GM19372 (cell line): ENCODE data around the gene ZNF280A.

Source experiments
- ATAC-seq: cut with Tn5 transposase; IDR thresholded peaks from one replicate; pipeline ENCODE4 v1.9.1; 2021; ENCODE audit warnings: mild to moderate bottlenecking, low read depth, moderate library complexity; ENCODE audit not compliant: unreplicated experiment

ZNF280A gene

DNA sequence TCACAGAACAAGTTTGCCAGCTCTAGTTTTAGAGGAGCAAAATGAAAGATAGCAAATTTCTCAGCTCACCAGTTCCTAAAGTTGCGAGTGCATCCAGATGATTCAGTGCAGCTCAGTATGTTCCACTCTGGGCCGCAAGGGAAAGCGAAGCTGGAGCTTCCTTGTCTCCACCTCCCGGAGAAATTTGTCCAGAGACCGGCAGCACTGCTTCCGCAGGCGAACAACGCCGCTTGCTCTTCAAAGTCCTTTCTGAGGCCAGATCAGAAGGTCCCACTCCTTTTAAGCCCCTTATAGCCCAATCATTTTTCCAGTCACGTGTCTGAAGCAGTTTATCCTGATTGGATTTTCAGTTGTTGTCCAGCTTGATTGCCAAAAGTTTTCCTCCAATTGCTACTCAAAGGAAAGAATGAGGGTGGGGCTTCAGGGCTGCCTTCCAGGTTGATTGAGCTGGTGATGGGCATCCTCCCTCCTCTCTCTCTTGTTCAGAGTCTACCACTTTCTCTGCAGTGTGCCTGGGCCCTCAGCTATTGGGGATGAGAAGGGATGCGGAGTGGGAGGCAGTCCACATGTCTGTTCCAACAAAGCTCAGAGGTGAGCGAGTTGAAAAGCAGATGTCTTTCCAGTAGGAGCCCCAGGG, at the start of gene ZNF280A:
TSS of gene ZNF280A (minus strand) at position 251 of the 637 bp plus-strand sequence. CDS start 4,640 bp downstream, outside the sequence.
- no peak for ATAC-seq

DNA sequence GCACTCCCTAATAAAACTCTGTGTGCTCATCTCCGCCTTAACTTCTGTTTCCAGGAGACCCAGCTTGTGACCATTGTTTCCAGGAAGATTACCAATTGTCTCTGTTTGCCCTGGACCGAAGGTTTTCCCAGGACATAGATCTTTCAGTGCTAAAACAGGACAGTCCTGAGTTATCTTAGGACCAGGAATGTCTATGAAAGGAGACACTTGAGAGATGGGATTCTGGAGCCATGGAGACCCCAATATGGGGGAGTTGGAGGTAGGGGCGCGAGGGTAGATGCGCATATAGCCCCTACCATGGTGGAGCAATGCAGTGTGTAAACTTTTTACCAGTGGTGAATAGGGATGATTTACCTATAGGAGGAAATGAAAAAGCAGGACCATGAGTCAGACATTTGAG, 49.1 kb upstream of the ZNF280A start:
- no peak for ATAC-seq

GRCh38 chr22:22565981-22566380, 45.9 kb upstream of the ZNF280A start:
- no peak for ATAC-seq

DNA sequence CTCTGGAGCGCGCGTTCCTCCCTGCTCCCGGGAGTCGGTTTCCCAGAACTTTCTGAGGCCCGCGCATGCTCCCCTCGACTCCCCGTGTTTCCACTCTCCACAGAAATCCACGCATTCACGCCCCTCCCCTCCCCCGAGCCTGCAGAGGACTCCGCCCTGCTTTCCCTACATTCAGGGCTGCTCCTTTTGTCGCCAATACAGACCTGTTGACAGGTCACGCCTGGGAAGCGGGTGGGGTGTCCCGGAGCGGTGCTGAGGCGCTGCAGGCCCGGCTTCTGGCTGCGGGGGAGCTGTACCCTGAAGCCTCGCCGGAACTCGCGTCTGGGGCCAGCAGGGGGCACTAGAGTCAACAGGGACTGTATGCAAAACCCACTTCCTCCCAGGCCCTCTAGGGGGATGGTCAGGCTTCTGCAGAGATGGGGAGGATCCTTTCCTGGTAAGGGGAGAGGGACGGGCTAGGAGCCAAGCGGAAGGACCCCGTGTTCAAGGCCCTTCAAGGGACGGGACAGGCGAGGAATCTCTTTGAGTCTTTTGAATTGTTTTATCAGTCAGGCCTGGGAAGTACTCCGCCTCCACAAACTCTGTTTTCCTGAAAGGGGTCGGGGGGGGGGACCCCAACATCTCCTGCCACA, 39.0 kb upstream of the ZNF280A start, which contains the start of gene PRAME:
TSS of gene PRAME (minus strand) at position 294 of the 632 bp plus-strand sequence. CDS start 2,433 bp downstream, outside the sequence.
- no peak for ATAC-seq

GRCh38 chr22:22558071-22558971, 38.3 kb upstream of the ZNF280A start:
- no peak for ATAC-seq

DNA sequence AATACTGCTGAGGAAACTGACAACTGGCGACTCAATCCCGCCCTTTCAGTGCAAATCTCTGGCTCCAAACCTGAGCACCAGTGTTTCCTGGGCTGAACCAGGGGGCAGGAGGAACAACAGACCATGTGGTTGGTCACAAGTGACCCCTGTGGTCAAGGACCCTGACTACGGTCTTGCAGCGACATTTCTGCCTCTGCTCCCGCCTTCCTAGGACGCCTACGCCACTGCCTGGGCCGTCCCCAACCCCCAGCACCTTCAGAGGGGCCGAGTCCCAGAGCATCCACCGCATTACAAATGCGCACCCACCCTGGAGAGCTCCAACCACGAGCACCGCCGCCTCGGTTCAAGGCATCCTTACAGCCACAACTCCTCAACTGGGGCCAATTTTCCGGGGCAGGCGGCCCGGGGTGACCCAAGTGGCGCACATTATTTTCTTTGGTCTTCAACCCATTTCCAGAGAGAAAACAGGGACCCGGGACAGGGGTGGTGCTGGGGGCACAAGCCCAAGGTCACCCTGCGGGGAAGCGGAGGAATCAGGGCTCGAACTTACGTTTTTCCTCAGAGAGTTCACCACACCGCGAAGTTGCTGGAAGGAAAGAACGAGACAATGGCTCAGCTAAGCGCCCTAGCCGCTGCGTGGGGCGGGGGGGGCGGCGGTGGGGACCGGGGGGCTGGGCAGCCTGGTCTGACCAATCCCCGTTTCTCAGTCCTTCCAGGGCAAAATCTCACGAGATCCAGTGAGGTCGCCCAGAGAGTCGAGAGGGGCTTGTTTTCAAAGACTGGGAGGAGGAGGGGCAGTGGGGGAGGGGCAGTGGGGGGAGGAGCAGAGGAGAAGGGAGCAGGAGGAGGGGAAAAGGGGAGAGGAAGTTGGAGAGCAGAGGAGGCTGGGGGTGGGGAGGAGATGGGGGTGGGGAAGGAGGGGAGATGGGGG, 37.2 kb upstream of the ZNF280A start:
- no peak for ATAC-seq

DNA sequence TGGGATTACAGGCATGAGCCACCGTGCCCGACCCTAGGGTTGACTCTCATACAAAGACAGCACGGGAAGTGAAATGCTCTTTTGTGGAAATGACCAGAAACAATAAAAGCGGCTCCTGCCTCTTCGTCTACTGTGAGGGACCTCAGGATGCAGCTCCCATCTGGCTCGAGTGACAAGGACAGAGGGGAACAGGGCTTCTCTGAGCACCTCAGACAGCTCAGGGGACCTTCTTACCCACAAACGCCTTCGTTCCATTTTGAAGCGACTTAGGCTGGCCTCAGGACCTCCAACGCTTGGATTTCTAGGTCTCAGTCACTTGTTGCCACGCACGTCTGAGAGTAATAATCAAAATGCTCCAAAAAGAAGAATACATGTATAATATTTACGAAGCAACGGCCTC, 36.5 kb upstream of the ZNF280A start:
- ATAC-seq = no peak

DNA sequence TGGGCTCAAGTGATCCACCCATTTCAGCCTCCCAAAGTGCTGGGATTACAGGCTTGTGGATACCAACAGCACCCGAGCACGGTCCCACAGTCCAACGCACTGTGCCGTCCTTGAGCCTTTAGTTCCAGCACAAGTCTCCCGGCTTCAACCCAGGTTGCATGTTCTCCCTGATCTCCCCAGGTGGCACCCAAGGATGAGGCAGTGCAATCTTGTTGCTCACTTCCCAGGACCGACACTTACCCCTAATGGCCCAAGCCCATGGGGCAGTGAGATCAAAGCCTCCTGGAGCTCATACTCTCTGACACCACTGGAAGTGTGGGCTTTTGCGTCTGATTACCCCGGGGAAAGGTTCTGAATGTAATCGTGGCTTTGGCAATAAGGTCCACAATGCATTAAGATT, 35.5 kb upstream of the ZNF280A start:
- no peak for ATAC-seq

- no peak for ATAC-seq
These were observed 34.7 kb upstream of the ZNF280A start for GRCh38 chr22:22554587-22555284.

DNA sequence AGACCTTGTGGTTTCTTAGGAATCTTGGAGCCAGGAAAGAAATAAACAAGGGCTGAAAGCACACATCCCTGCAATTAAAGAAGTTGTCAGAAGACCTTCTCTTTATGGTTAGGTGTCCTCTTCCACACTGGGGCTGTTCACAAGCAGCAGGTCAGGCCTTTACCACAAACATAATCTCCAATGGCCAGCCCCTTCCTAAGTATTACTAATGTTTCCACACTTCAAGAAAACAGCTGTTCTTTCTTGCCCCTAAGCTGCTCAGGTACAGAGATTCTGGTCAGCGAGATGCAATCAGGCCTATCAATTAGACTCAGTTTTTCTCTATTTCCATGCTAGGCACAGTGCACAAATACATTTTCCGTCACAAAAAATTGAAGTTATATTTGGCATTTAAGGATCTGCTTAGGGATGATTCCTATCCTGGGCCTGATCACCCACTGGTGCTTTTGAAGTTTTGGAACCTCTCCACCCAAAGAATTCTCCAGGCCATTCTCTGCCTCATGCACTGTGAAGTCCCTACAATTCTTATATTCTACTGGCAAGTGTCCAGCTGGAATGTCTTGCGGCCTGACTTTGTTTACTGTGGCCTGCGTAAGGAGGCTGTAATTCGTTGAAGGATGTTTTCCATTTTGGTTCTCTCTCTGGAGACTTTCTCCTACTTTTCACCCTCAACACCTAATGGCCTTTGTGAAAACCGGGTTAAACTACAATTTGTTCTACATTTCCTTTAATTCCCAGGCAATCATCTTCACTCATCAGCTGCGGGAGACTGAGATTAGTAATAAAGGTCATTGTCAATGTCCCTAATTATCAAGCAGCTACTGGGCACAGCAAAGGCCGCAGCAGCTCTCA, 33.9 kb upstream of the ZNF280A start:
- ATAC-seq = no peak

DNA sequence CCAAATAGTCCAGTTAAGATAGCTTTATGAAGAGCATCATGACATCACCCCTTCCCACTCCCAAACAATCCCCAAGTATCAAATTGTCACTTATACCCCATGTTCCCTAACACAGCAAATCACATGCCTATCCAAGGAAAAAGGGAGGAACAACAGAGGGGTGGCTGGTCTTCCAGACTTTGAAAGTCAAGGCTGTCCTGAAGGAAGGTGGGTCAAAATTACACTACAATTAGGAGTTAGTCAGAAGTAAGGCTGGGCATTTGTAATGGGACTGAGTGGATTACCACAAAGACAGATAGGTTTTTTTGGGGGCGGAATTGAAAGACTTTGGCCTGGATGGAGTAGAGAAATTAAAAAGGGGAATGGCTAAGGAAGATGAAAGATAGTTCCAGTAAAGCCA, 33.1 kb upstream of the ZNF280A start:
- ATAC-seq = no peak

DNA sequence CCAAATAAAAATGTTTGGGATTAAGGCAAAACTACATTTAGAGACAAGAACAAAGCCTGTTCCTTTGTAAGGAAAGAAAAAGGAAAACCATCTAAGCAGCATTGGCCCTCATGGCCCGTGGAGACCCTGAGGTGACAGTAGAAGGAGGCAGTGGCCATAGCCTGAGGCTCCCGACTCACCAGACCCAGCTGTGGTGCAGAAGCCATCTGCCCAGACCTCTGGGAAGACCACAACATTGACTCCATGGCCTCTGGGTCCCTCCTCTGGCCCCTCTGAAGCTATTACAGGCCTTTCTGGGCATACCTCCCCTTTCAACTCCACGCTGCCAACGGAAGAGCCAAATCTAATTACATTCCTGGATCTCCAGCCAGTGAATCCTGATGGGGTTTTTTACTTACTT, 32.6 kb upstream of the ZNF280A start:
- no peak for ATAC-seq

GRCh38 chr22:22550789-22551434, 30.8 kb upstream of the ZNF280A start:
- ATAC-seq = no peak

GRCh38 chr22:22548910-22549309, 28.8 kb upstream of the ZNF280A start:
- no peak for ATAC-seq

GRCh38 chr22:22548317-22548716, 28.2 kb upstream of the ZNF280A start:
- no peak for ATAC-seq

DNA sequence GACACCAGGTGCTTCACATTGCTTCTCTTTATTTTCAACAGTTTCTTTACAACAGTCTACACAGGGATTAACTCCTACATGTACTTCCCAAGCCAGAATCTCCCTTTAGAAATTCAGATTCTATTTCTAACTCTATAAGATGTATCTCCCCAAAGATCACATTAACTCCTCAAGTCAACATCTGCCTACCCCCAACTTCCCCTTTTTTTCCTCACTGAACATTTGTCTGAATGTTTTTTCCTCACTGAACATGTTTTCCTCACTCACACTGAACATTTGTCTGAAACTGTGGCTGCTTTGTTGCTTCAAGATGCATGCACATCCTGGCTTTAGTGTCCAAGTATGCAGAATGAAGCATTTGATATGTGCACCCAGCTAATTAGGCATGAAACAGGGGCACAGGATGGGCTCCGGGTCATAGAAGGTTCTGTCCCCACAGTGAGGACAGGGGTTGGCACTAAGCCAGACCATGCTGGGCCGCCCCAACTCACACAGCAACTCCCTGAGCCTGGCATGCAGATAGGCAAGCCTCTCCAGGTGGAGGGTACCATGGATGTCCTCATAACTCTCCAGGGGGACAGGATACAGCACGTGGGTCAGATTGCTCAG, 27.7 kb upstream of the ZNF280A start:
- ATAC-seq = no peak

- no peak for ATAC-seq
These were observed 27.2 kb upstream of the ZNF280A start for GRCh38 chr22:22547226-22547625.

DNA sequence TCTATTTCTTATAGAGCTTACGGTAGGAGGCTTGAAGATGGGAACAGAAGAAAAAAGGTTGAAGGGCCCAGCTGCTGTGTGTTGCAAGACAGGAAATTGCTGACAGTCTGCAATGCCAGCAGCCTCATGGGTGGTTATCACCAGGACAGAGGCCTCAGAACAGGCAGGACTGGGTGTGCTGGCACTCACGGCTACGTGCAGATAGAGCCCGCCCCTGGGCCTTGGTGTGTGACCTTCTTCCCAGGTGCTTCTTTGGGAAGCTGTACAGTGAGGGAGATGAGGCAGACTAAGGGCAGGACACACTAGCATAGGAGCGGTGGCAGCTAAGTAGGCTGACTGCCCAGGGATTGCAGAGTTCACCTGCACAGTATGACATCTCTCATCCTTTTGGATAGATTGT, 26.4 kb upstream of the ZNF280A start:
- ATAC-seq = no peak
